Activated naive CD8-positive, alpha-beta T cell (primary cell): Measurements from ENCODE around the gene MMS19.
"Not testable (repeated sequence)": the region's sequence is repeated elsewhere in the genome, so short reads cannot be mapped to it uniquely, and the experiment has no call there.

Experiments used
- H3K27ac Mint-ChIP-seq: one replicate; pipeline ENCODE4 v1.8.0; 2021; ENCODE audit warnings: mixed read lengths
- H3K27me3 Mint-ChIP-seq: one replicate; pipeline ENCODE4 v1.8.0; 2021; ENCODE audit warnings: mixed read lengths
- H3K36me3 Mint-ChIP-seq: one replicate; pipeline ENCODE4 v1.8.0; 2021; ENCODE audit warnings: mixed read lengths
- H3K4me1 Mint-ChIP-seq: one replicate; pipeline ENCODE4 v1.8.0; 2021; ENCODE audit warnings: low read depth, mixed read lengths
- H3K4me3 Mint-ChIP-seq: one replicate; pipeline ENCODE4 v1.8.0; 2021; ENCODE audit warnings: mild to moderate bottlenecking, mixed read lengths
- H3K9me3 Mint-ChIP-seq: one replicate; pipeline ENCODE4 v1.8.0; 2021; ENCODE audit warnings: low read depth, mixed read lengths

MMS19 gene

DNA sequence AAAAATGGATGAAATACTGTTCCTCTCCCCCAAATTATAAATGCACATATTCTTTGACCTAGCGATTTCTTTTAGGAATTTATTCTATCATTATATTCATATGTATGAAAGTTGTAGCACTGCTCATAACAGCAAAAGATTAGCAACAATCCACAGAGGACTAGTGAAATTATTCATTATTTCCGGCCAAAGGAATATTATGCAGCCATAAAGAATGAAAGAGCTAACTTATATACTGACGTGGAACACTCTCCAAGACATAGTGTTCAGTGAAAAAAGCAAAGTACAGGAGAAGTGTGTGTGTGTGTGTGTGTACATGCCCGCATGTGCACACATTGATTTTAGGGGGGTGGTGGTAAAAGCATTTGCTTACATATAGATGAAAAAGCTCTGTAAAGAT is 23.3 kb downstream of the MMS19 start:
- Mint-ChIP-seq H3K36me3 (peaks cover 14% of the 10 kb centered on the region), H3K4me1 (peaks cover 6% of the 10 kb centered on the region), H3K9me3 (no peaks in the 10 kb centered on the region), H3K4me3 (no peak overlapping the region), H3K27me3 (no peaks in the 10 kb centered on the region), H3K27ac (no peak overlapping the region)

DNA sequence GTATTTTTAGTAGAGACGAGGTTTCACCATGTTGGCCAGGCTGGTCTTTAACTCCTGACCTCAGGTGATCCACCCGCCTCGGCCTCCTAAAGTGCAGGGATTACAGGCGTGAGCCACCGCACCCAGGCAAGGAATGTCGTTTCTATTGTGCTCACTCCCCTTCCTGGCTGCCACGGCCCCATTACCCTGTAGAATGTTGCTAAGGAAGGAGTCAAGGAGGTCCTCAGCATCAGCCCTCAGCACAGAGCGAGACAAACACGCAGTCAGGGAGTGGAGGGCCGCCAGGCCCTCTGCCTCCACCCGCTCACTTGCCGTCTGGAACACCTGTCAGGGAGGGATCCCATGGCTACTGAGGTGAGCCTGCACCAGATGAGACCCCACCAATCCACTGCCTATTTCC is 29.4 kb downstream of the MMS19 start:
- H3K4me1 Mint-ChIP-seq, H3K27me3 Mint-ChIP-seq, H3K4me3 Mint-ChIP-seq, H3K27ac Mint-ChIP-seq, H3K9me3 Mint-ChIP-seq, H3K36me3 Mint-ChIP-seq: not testable (repeated sequence)

DNA sequence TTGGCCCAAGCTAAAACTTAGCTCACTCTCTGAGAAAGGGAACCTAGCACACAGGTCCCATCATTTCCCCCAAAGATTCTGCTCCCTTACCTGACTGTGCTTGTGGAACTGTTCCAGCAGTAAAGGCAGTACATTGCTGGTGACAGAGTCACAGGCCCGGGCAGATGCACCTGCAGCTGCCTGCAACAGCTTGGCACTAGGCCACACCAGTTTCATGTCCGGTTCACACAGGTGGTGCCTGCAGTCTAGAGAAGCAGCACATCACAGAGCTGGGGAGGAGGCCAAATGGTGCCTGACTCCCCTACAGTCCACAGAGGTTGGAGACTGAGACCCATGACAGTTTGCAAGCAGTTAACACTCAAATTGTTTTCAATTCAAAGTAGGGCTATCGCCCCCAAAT is 30.1 kb downstream of the MMS19 start:
- Mint-ChIP-seq H3K36me3 (peaks cover 2% of the 10 kb centered on the region), H3K4me3 (no peak overlapping the region), H3K27ac (peak overlapping the region; percentile 54), H3K4me1 (peaks cover 2% of the 10 kb centered on the region), H3K9me3 (no peaks in the 10 kb centered on the region), H3K27me3 (no peaks in the 10 kb centered on the region)

DNA sequence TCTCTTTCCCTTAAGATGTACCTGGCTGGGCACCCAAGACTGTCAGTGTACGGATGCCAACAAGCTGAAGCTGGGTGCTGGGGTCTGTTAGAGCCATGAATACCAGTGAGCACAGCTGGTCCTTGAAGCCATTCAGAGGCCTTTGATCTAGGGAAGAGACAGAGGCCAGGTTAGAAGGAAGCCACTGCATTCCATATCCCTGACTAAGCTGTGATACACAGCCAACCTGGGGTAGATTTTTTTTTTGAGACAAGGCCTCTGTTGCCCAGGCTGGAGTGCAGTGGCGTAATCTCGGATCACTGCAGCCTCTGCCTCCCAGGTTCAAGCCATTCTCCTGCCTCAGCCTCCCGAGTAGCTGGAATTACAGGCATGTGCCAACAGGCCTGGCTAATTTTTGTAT is 31.5 kb downstream of the MMS19 start:
- H3K4me3 Mint-ChIP-seq, result no peak overlapping the region
- peaks cover 4% of the 10 kb centered on the region for H3K36me3 Mint-ChIP-seq
- H3K27me3 Mint-ChIP-seq, result no peaks in the 10 kb centered on the region
- H3K9me3 Mint-ChIP-seq, result no peaks in the 10 kb centered on the region
- H3K4me1 Mint-ChIP-seq, result peaks cover 2% of the 10 kb centered on the region
- H3K27ac Mint-ChIP-seq, result no peak overlapping the region

DNA sequence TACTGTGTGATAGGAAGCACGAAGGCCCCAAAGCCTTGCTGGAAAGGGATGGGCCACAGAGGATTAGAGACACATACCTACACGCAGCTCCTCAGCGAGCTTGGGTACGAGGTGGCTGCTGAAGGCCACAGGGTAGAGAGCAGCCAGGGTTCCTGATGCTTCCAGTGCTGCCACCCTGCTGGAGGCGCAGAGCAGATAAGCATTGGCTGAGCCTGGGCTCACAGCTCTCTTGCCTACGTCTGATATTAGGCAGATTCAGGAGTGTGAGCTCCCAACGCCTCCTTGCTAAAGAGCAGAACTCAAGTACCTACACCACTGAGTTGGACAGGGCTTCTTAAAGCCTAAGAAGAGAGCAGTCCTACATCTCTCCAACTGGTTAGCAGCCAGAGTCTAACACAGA is 32.2 kb downstream of the MMS19 start:
- Mint-ChIP-seq H3K9me3 (no peaks in the 10 kb centered on the region), H3K27ac (no peak overlapping the region), H3K27me3 (no peaks in the 10 kb centered on the region), H3K36me3 (peaks cover 4% of the 10 kb centered on the region), H3K4me1 (peaks cover 2% of the 10 kb centered on the region), H3K4me3 (no peak overlapping the region)

DNA sequence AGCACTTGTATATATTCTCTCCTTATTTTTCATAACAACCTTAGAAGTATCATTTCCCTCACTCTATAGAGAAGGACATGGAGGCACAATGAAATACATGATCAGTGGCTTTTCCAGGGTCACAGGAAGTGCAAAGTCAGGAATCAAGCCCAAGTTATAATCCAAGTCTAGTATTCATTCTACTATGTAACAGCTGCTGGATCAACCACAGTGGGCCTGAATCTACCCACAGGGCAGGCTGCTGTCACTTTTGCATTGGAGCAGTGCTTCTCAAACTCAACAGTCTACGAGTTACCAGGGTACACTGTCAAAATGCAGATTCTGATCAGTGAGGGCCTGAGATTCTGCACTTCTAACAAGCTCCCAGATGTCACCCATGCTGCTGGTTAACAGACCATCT is 34.0 kb downstream of the MMS19 start:
- Mint-ChIP-seq H3K9me3 (no peaks in the 10 kb centered on the region), H3K4me3 (no peak overlapping the region), H3K27ac (no peak overlapping the region), H3K27me3 (no peaks in the 10 kb centered on the region), H3K36me3 (peaks cover 4% of the 10 kb centered on the region), H3K4me1 (peaks cover 2% of the 10 kb centered on the region)

DNA sequence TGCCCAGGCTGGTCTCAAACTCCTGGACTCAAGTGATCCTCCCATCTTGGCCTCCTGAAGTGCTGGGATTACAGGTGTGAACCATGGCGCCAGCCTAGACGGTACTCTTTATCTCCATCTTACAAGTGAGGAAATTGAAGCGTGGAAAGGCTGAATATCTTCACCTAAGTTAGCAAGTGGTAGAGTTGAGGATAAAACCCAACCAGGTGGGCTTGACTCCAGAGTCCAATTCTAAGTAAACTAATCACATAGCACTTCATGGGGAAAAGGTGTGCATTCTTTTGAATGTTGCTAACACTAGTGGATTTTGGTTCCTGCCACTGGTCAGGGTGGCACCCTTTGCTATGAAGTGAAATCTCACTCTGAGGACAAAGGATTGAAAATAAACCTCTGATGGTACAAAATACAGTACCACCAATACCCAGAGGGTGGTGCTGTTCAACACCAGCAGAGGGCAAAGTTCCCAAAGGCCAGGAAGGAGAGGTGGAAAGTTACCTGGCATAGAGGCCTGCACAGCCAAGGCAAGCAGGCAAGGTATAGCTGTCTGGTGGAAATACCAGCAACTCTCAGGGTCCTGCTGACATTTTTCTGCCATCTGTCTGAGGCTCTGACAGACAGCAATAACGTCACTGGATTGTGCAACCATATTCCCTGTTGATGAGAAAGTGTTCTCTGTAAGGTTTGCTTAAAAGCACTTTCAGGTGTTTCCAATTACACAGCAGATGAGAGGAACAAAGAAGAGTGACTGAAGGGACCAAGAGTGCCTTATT is 34.7 kb downstream of the MMS19 start:
- no peak overlapping the region for H3K27ac Mint-ChIP-seq
- no peaks in the 10 kb centered on the region for H3K27me3 Mint-ChIP-seq
- peaks cover 2% of the 10 kb centered on the region for H3K4me1 Mint-ChIP-seq
- H3K9me3 Mint-ChIP-seq, result no peaks in the 10 kb centered on the region
- H3K4me3 Mint-ChIP-seq, result no peak overlapping the region
- H3K36me3 Mint-ChIP-seq, result peaks cover 4% of the 10 kb centered on the region

DNA sequence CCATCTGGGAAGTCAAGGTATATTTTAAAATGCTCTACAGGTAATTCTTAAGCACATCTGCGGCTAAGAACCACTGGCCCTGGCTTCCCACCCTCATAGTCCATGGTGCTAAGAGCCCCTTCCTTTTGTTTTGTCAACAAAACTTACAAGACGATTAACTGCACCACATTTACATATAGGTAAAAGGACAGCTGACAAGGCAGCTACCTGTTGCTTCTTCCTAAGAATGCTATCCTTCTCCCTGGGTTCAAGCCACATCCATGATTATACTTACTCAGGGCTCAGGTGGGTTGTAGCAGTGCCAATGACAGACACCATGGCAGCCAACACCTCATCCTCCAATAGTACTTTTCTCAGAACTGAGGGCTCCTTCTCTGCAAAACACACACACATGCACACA is 35.9 kb downstream of the MMS19 start:
- H3K9me3 Mint-ChIP-seq, result no peaks in the 10 kb centered on the region
- H3K27me3 Mint-ChIP-seq, result no peaks in the 10 kb centered on the region
- no peak overlapping the region for H3K4me3 Mint-ChIP-seq
- no peak overlapping the region for H3K27ac Mint-ChIP-seq
- peaks cover 7% of the 10 kb centered on the region for H3K36me3 Mint-ChIP-seq
- H3K4me1 Mint-ChIP-seq, result peaks cover 2% of the 10 kb centered on the region

DNA sequence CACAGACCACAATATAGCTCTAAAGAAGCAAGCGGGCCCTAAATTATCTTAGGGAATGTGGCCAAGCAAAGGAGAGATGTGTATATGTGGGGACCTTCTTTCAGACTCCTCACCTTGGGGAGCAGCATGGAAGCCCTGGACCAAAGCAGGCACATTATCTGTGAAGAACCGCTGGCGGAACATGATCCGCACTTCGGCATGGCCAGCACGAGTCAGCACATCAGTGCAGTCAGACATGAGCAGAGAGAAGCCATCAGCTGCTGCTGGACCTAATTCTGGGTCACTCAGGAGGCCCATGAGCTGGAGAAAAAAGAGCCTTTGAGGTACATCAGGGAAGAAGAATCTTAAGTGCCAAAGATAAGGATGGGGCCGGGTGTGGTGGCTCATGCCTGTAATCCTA is 38.3 kb downstream of the MMS19 start:
- Mint-ChIP-seq H3K27ac (peak overlapping the region; percentile 18), H3K4me3 (no peak overlapping the region), H3K36me3 (peaks cover 7% of the 10 kb centered on the region), H3K27me3 (no peaks in the 10 kb centered on the region), H3K9me3 (no peaks in the 10 kb centered on the region), H3K4me1 (peaks cover 13% of the 10 kb centered on the region)

DNA sequence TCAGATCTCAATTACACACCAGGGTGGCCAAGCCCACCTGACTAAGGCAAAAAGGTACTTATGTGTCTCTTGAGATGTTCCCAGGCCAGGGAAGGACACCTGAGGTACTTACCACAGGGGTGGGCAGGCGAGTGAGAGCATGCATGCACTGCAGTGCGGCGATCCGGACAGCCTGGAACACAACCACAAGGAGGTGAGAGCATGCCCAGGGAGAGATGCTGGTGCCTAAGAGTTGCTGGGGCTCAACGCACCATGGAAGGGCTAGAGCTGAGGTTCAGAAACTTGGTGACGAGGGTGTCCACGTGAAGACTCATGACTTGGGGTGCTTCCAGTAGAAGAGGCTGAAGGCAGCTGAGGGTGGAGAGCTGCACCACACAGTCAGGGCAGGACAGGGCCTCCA is 39.1 kb downstream of the MMS19 start:
- peaks cover 12% of the 10 kb centered on the region for H3K36me3 Mint-ChIP-seq
- peak overlapping the region; percentile 22 for H3K27ac Mint-ChIP-seq

DNA sequence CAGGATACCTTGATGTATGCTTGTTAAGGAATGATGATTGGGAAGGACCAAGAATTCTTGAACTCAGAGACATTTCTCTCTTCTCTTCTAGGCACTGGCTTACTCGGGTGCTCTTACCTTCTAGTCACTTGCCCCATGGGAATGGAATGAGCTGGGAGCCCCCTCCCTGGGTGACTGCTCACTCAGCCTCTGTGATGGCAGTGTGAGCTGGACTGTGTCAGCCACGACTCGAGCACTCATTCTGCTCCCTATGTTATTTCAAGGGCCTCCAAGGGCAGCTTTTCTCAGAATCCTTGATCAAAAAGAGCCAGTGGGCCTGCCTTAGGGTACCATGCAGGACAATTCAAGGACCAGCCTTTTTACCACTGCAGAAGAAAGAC is 41.5 kb downstream of the MMS19 start:
- peaks cover 33% of the 10 kb centered on the region for H3K4me1 Mint-ChIP-seq
- peak overlapping the region; percentile 96 for H3K27ac Mint-ChIP-seq
- no peaks in the 10 kb centered on the region for H3K9me3 Mint-ChIP-seq
- H3K27me3 Mint-ChIP-seq, result no peaks in the 10 kb centered on the region
- H3K36me3 Mint-ChIP-seq, result peaks cover 8% of the 10 kb centered on the region
- H3K4me3 Mint-ChIP-seq, result no peak overlapping the region

More for the DNA sequence above, 39.1 kb downstream of the MMS19 start:
- H3K27me3 Mint-ChIP-seq, result no peaks in the 10 kb centered on the region
- H3K9me3 Mint-ChIP-seq, result no peaks in the 10 kb centered on the region
- H3K4me3 Mint-ChIP-seq, result no peak overlapping the region
- peaks cover 20% of the 10 kb centered on the region for H3K4me1 Mint-ChIP-seq

DNA sequence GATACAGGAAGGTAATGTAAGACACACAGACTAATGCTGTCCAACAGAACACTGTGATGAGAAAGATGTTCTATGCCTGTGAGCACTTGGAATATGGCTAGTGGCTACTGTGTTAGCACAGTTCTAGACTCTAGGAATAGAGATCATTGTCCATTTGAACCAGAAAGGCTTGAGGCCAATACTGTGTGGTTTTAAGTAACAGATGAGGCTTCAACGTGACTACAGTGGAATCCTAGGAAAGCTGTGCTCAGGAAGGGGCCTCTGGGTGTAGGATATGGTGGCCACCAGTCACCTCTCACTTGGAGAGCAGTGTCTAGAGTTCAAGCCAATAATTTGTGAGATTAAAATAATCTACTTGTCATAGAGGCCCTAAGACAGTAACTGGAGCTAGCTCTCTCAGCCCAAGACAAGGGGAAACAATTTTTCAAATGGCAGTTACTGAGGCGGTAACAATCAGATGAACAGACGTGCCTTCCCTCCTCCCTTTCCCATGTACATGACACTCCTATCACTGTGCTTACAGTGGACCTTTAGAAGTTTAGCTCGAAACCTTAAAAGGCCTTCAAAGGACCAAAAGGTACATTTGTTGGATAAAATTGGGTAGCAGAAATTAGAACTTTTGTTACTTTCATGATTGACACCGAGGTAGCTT is 42.1 kb downstream of the MMS19 start:
- peaks cover 8% of the 10 kb centered on the region for H3K36me3 Mint-ChIP-seq
- peaks cover 33% of the 10 kb centered on the region for H3K4me1 Mint-ChIP-seq
- no peaks in the 10 kb centered on the region for H3K9me3 Mint-ChIP-seq
- no peak overlapping the region for H3K4me3 Mint-ChIP-seq
- H3K27ac Mint-ChIP-seq, result peak overlapping the region; percentile 96
- H3K27me3 Mint-ChIP-seq, result no peaks in the 10 kb centered on the region

DNA sequence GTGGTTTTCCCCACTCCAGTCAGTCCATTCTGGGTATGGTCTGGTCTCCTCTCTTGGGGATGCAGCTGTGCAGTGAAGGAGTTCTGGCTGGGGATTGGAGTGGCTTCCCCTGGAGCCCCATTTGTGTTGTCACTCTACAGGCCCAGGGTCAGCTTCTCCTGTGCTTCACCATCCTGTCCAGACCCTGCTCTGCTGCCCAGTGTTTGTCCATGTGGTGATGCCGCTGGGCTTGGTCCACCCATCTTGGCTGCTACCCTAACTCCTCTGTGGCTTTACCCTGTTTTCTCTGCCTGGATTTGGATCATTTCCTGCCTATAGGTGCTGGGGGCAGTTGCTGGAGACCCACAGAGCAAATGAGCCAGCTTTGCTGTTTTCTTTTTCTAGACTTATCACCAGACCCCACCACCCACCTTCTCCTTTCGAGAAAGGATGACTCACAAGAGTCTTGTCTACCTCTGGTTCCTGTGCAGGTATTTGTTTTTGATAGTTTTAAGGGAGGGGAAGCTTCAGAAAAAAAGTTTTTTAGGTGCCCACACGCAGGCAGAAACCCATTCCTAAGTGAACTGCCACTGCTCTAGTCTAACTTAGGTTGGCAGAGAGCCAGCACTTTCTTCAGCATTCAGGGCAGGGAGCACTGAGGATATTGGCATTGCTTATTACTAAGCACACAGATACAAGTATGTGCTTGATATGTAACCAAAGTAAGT is 43.7 kb downstream of the MMS19 start:
- peak overlapping the region; percentile 96 for H3K27ac Mint-ChIP-seq

DNA sequence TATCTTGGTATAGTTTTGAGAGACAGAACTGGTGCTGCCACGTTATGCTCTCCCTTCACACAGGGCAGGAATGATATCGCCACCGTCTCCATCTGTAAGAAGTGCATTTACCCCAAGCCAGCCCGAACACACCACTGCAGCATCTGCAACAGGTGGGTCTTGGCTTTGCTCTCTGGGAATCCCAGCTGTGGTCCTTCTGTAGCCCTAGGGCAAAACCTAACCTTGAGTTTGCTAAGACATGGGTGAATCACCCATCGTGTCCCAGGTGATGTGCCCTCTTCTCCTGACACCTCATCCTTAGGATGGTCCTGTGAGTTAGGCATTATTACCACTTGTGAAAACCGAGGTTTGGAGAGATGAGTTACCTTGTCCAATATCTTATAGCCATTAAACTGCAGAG is 45.9 kb downstream of the MMS19 start:
- no peaks in the 10 kb centered on the region for H3K9me3 Mint-ChIP-seq
- peaks cover 7% of the 10 kb centered on the region for H3K36me3 Mint-ChIP-seq
- no peak overlapping the region for H3K4me3 Mint-ChIP-seq
- peaks cover 54% of the 10 kb centered on the region for H3K4me1 Mint-ChIP-seq
- no peaks in the 10 kb centered on the region for H3K27me3 Mint-ChIP-seq
- H3K27ac Mint-ChIP-seq, result peak overlapping the region; percentile 72

More for the DNA sequence above, 43.7 kb downstream of the MMS19 start:
- H3K4me1 Mint-ChIP-seq, result peaks cover 40% of the 10 kb centered on the region
- H3K4me3 Mint-ChIP-seq, result peak overlapping the region; percentile 68
- H3K27me3 Mint-ChIP-seq, result no peaks in the 10 kb centered on the region
- H3K9me3 Mint-ChIP-seq, result no peaks in the 10 kb centered on the region
- peaks cover 8% of the 10 kb centered on the region for H3K36me3 Mint-ChIP-seq

DNA sequence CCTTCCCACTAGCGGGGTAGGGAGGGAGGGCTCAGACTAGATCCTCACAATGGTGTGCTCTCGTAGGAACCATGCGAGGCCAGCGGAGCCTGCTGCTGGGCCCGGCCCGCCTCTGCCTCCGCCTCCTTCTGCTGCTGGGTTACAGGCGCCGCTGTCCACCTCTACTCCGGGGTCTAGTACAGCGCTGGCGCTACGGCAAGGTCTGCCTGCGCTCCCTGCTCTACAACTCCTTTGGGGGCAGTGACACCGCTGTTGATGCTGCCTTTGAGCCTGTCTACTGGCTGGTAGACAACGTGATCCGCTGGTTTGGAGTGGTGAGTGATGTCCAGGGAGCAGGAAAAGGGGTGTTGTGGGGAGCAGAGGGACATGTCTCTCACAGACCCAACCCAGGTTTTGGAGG is 46.6 kb downstream of the MMS19 start:
- Mint-ChIP-seq H3K4me1 (peaks cover 60% of the 10 kb centered on the region), H3K36me3 (peaks cover 7% of the 10 kb centered on the region), H3K27ac (no peak overlapping the region), H3K4me3 (no peak overlapping the region), H3K9me3 (no peaks in the 10 kb centered on the region), H3K27me3 (no peaks in the 10 kb centered on the region)
